WTC11 (cell line): ENCODE data around the gene TMEM179. TPM values are rescaled to one million over a fixed set of nuclear protein-coding genes. Genes with fewer than 3 reads are reported as not detected.

Experiments
- ATAC-seq: fragments of 200-7000 bp; cut with Tn5 transposase; 2 replicates; pipeline ENCODE4 v1.10.0; 2021; ENCODE audit warnings: mild to moderate bottlenecking, moderate library complexity
- CTCF ChIA-PET: fragments of 300-600 bp; sonication (Branson Sonifier 250); formaldehyde crosslinking; loops from one replicate; lab custom pipeline; 2021; ENCODE audit warnings: antibody characterized with exemption; lab: Charles Lee
- POLR2A ChIA-PET: fragments of 350-600 bp; sonication (Branson Sonifier 250); formaldehyde crosslinking; loops from one replicate; lab custom pipeline; 2021; ENCODE audit warnings: antibody characterized with exemption; lab: Charles Lee
- DNase-seq: peaks from one replicate; pipeline ENCODE4 v3.0.0; 2021; ENCODE audit warnings: low spot score
- H3K27ac Mint-ChIP-seq: 2 replicates; pipeline ENCODE4 v1.8.0; 2021; ENCODE audit warnings: mixed read lengths
- H3K27me3 Mint-ChIP-seq: 2 replicates; pipeline ENCODE4 v1.8.0; 2021; ENCODE audit warnings: low read depth, mild to moderate bottlenecking, moderate library complexity, mixed read lengths
- H3K36me3 Mint-ChIP-seq: 2 replicates; pipeline ENCODE4 v1.8.0; 2021; ENCODE audit warnings: mixed read lengths
- H3K4me1 Mint-ChIP-seq: 2 replicates; pipeline ENCODE4 v1.8.0; 2022; ENCODE audit warnings: mixed read lengths
- H3K4me3 Mint-ChIP-seq: 2 replicates; pipeline ENCODE4 v1.8.0; 2021; ENCODE audit warnings: mild to moderate bottlenecking, moderate library complexity, mixed read lengths
- H3K9me3 Mint-ChIP-seq: 2 replicates; pipeline ENCODE4 v1.8.0; 2021; ENCODE audit warnings: mixed read lengths
- ATF3 ChIP-seq: sonication (generic); formaldehyde crosslinking; conservative IDR thresholded peaks from 2 replicates; pipeline ENCODE4 v1.8.1; 2022; ENCODE audit warnings: mild to moderate bottlenecking, missing genetic modification reagents
- ATF6 ChIP-seq: sonication (generic); formaldehyde crosslinking; IDR thresholded peaks from 2 replicates; pipeline ENCODE4 v1.8.1; 2023; ENCODE audit warnings: mild to moderate bottlenecking, missing genetic modification reagents
- CREB1 ChIP-seq: sonication (generic); formaldehyde crosslinking; IDR thresholded peaks from 2 replicates; pipeline ENCODE4 v1.8.0; 2023; ENCODE audit warnings: mild to moderate bottlenecking, missing genetic modification reagents
- CTCF ChIP-seq: fragments of 200-600 bp; IDR thresholded peaks from 2 replicates; pipeline ENCODE4 v1.8.0; 2022; ENCODE audit warnings: antibody characterized with exemption
- E2F5 ChIP-seq: sonication (generic); formaldehyde crosslinking; IDR thresholded peaks from 2 replicates; pipeline ENCODE4 v1.8.1; 2022; ENCODE audit warnings: mild to moderate bottlenecking, moderate library complexity, missing genetic modification reagents
- ESRRA ChIP-seq: sonication (generic); formaldehyde crosslinking; IDR thresholded peaks from 2 replicates; pipeline ENCODE4 v1.8.1; 2022; ENCODE audit warnings: mild to moderate bottlenecking, missing genetic modification reagents, borderline replicate concordance
- FOXK1 ChIP-seq: sonication (generic); formaldehyde crosslinking; IDR thresholded peaks from 2 replicates; pipeline ENCODE4 v1.8.0; 2022; ENCODE audit warnings: mild to moderate bottlenecking, moderate library complexity, missing genetic modification reagents
- GABPB1 ChIP-seq: sonication (generic); formaldehyde crosslinking; IDR thresholded peaks from 2 replicates; pipeline ENCODE4 v1.8.1; 2023; ENCODE audit warnings: mild to moderate bottlenecking, missing genetic modification reagents
- GTF2I ChIP-seq: fragments of 250-450 bp; sonication (Bioruptor Pico); conservative IDR thresholded peaks from 2 replicates; pipeline ENCODE4 v1.4.0; 2021; ENCODE audit warnings: mild to moderate bottlenecking
- KAT7 ChIP-seq: sonication (generic); formaldehyde crosslinking; IDR thresholded peaks from 2 replicates; pipeline ENCODE4 v1.8.1; 2023; ENCODE audit warnings: missing genetic modification reagents, mild to moderate bottlenecking, borderline replicate concordance
- MXD4 ChIP-seq: fragments of 250-450 bp; sonication (Bioruptor Pico); IDR thresholded peaks from 2 replicates; pipeline ENCODE4 v1.8.0; 2021; ENCODE audit warnings: mild to moderate bottlenecking, moderate library complexity, borderline replicate concordance
- MYBL2 ChIP-seq: sonication (generic); formaldehyde crosslinking; IDR thresholded peaks from 2 replicates; pipeline ENCODE4 v1.8.1; 2023; ENCODE audit warnings: mild to moderate bottlenecking, moderate library complexity, missing genetic modification reagents
- NFE2L1 ChIP-seq: sonication (generic); formaldehyde crosslinking; IDR thresholded peaks from 2 replicates; pipeline ENCODE4 v1.8.1; 2023; ENCODE audit warnings: missing genetic modification reagents
- RELA ChIP-seq: sonication (generic); formaldehyde crosslinking; IDR thresholded peaks from 2 replicates; pipeline ENCODE4 v1.8.1; 2022; ENCODE audit warnings: missing genetic modification reagents, mild to moderate bottlenecking, borderline replicate concordance
- STAT6 ChIP-seq: sonication (generic); formaldehyde crosslinking; conservative IDR thresholded peaks from 2 replicates; pipeline ENCODE4 v1.8.1; 2023; ENCODE audit warnings: mild to moderate bottlenecking, low read depth, missing genetic modification reagents, moderate library complexity
- TCF7 ChIP-seq: sonication (generic); formaldehyde crosslinking; IDR thresholded peaks from 2 replicates; pipeline ENCODE4 v1.8.0; 2022; ENCODE audit warnings: mild to moderate bottlenecking, low read depth, missing genetic modification reagents, moderate library complexity
- ZNF671 ChIP-seq: fragments of 250-450 bp; sonication (Bioruptor Pico); IDR thresholded peaks from 2 replicates; pipeline ENCODE4 v1.8.0; 2021; ENCODE audit warnings: mild to moderate bottlenecking
- total RNA-seq: library from RNA; stranded (reverse); gene quantifications from 3 replicates; pipeline ENCODE4 v1.2.3, GENCODE V29; 2021
- TF ChIP-seq, protein P1 (sequence below): sonication (generic); formaldehyde crosslinking; IDR thresholded peaks from 2 replicates; pipeline ENCODE4 v1.8.0; 2022; ENCODE audit warnings: mild to moderate bottlenecking, missing genetic modification reagents
- TF ChIP-seq, protein P2 (sequence below): fragments of 250-450 bp; sonication (Bioruptor Pico); IDR thresholded peaks from 2 replicates; pipeline ENCODE4 v1.9.0; 2021; ENCODE audit warnings: mild to moderate bottlenecking, borderline replicate concordance
- TF ChIP-seq, protein P3 (sequence below): sonication (generic); formaldehyde crosslinking; IDR thresholded peaks from 2 replicates; pipeline ENCODE4 v1.8.1; 2023; ENCODE audit warnings: mild to moderate bottlenecking, missing genetic modification reagents, moderate library complexity

Gene TMEM179
- total RNA-seq, 1 experiment from 2014 or later, result 2.4 TPM

DNA sequence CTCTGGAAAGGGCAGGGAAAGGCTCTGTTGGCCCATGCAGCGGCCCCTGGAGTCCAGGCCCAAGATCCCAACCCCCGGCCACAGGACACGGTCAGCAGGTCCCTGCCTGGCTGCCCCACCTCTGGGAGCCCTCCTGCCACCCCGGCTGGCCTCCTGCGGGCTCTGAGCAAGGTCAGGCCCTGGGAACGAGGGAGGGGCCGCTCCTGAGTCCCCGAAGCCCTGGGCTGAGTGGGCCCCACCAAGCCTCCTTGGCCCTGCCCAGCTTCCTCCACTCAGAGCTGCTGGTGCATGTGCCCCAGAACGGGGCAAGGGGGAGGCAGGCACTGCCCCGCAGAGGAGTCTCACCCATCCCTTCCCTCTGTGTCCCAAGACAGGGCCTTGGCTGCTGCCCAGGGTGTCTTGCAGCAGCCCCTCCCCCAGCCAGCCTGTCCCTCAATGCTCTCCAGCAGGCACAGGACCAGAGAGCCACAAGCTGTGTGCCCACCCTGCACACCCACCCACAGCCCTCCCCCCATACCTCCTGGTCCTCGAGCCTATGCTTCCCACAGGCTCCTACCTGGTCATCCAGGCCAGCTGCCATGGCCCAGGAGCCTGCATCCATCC is 32.4 kb downstream of the TMEM179 start:
- CTCF ChIA-PET, result interaction anchor here (3.2 kb wide), 1 partner anchor 8 kb away, joined by 20 read pairs; no protein-coding TSS in a partner anchor
- H3K9me3 Mint-ChIP-seq, result no peaks in the 10 kb centered on the region
- ATAC-seq, result no peak
- POLR2A ChIA-PET, result no interaction called here
- H3K36me3 Mint-ChIP-seq, result no peaks in the 10 kb centered on the region
- TF ChIP-seq E2F5 (CRISPR knock-in tag) (no peak), KAT7 (CRISPR knock-in tag) (no peak), TCF7 (no peak), MYBL2 (CRISPR knock-in tag) (no peak), CREB1 (CRISPR knock-in tag) (no peak), RELA (CRISPR knock-in tag) (no peak), STAT6 (CRISPR knock-in tag) (no peak), FOXK1 (CRISPR knock-in tag) (no peak), MXD4 (no peak), ZNF671 (CRISPR knock-in tag) (no peak)
- TF ChIP-seq, protein P1, sequence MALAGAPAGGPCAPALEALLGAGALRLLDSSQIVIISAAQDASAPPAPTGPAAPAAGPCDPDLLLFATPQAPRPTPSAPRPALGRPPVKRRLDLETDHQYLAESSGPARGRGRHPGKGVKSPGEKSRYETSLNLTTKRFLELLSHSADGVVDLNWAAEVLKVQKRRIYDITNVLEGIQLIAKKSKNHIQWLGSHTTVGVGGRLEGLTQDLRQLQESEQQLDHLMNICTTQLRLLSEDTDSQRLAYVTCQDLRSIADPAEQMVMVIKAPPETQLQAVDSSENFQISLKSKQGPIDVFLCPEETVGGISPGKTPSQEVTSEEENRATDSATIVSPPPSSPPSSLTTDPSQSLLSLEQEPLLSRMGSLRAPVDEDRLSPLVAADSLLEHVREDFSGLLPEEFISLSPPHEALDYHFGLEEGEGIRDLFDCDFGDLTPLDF (CRISPR knock-in tag), result no peak
- no peak for DNase-seq
- H3K27ac Mint-ChIP-seq, result peak overlapping the region; percentile 61; the same call in 1 of the 2 replicates
- no peak overlapping the region for H3K4me3 Mint-ChIP-seq
- H3K4me1 Mint-ChIP-seq, result no peaks in the 10 kb centered on the region
- no peaks in the 10 kb centered on the region for H3K27me3 Mint-ChIP-seq

DNA sequence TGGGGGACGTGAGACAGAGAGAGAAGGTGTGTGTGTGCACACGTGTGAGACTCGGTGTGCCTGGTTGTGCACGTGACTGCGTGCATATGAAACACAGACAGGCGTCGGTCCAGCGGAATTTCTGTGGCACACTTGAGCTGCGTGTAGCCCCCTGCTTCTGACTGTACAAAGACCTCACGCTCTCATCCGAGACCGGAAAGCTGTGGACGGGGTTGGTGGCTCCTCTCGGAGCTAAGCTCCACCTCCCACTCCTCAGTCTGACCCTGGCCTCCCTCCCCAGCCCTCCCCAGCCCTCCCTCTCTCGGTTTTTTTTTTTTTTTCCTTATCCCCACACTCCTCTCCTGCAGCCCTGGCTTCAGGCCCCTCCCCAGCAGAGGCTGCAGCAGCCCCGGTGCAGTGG is 33.3 kb downstream of the TMEM179 start:
- Mint-ChIP-seq H3K4me1 (no peaks in the 10 kb centered on the region), H3K36me3 (no peaks in the 10 kb centered on the region), H3K9me3 (no peaks in the 10 kb centered on the region), H3K27ac (no peak overlapping the region), H3K27me3 (no peaks in the 10 kb centered on the region), H3K4me3 (no peak overlapping the region)
- ChIA-PET POLR2A (no interaction called here), CTCF (interaction anchor here (1.0 kb wide), 1 partner anchor 27 kb away, joined by 3 read pairs; no protein-coding TSS in a partner anchor)
- DNase-seq, result no peak
- ATAC-seq, result no peak
- TF ChIP-seq ZNF671 (CRISPR knock-in tag) (no peak), GABPB1 (CRISPR knock-in tag) (no peak), GTF2I (no peak), ATF6 (CRISPR knock-in tag) (no peak), ESRRA (CRISPR knock-in tag) (no peak), NFE2L1 (CRISPR knock-in tag) (no peak), ATF3 (CRISPR knock-in tag) (no peak), CTCF (no peak)
- TF ChIP-seq, protein P2, sequence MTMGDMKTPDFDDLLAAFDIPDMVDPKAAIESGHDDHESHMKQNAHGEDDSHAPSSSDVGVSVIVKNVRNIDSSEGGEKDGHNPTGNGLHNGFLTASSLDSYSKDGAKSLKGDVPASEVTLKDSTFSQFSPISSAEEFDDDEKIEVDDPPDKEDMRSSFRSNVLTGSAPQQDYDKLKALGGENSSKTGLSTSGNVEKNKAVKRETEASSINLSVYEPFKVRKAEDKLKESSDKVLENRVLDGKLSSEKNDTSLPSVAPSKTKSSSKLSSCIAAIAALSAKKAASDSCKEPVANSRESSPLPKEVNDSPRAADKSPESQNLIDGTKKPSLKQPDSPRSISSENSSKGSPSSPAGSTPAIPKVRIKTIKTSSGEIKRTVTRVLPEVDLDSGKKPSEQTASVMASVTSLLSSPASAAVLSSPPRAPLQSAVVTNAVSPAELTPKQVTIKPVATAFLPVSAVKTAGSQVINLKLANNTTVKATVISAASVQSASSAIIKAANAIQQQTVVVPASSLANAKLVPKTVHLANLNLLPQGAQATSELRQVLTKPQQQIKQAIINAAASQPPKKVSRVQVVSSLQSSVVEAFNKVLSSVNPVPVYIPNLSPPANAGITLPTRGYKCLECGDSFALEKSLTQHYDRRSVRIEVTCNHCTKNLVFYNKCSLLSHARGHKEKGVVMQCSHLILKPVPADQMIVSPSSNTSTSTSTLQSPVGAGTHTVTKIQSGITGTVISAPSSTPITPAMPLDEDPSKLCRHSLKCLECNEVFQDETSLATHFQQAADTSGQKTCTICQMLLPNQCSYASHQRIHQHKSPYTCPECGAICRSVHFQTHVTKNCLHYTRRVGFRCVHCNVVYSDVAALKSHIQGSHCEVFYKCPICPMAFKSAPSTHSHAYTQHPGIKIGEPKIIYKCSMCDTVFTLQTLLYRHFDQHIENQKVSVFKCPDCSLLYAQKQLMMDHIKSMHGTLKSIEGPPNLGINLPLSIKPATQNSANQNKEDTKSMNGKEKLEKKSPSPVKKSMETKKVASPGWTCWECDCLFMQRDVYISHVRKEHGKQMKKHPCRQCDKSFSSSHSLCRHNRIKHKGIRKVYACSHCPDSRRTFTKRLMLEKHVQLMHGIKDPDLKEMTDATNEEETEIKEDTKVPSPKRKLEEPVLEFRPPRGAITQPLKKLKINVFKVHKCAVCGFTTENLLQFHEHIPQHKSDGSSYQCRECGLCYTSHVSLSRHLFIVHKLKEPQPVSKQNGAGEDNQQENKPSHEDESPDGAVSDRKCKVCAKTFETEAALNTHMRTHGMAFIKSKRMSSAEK (CRISPR knock-in tag), result no peak
- TF ChIP-seq, protein P3, sequence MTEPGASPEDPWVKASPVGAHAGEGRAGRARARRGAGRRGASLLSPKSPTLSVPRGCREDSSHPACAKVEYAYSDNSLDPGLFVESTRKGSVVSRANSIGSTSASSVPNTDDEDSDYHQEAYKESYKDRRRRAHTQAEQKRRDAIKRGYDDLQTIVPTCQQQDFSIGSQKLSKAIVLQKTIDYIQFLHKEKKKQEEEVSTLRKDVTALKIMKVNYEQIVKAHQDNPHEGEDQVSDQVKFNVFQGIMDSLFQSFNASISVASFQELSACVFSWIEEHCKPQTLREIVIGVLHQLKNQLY (CRISPR knock-in tag), result no peak
